ENCODE measurements around the gene PPIL1. TPM values are rescaled to one million over a fixed set of nuclear protein-coding genes. Genes with fewer than 3 reads are reported as not detected.

PPIL1 gene
- total RNA-seq, 2 experiments from 2014 or later, result 55.1 to 58.4 TPM

DNA sequence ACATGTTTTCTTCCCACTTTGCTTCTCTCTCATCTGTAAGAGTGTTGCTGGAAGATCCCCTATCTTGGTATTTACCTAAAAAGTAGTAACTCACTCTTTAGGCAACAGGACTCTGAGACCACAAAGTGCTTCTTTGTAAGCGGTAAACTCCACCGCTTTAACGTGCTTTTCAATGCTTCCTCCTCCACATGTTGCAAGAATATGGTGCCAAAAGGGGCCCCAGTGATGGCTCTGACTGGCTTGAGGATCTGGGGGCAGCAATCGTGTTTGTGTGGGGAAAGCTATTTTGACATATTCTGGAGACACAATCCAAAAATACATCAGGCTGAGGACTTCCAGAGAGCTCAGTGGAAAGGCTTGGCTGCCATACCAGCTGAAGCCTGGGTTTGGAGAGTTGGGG, 23.0 kb downstream of the PPIL1 start:
- Mint-ChIP-seq H3K4me1 (peaks cover 8% of the 10 kb centered on the region), H3K27me3 (peaks cover 8% of the 10 kb centered on the region), H3K36me3 (peaks cover 53% of the 10 kb centered on the region), H3K9me3 (peaks cover 5% of the 10 kb centered on the region), H3K27ac (no peak overlapping the region), H3K4me3 (no peak overlapping the region)
- DNase-seq, result no peak

DNA sequence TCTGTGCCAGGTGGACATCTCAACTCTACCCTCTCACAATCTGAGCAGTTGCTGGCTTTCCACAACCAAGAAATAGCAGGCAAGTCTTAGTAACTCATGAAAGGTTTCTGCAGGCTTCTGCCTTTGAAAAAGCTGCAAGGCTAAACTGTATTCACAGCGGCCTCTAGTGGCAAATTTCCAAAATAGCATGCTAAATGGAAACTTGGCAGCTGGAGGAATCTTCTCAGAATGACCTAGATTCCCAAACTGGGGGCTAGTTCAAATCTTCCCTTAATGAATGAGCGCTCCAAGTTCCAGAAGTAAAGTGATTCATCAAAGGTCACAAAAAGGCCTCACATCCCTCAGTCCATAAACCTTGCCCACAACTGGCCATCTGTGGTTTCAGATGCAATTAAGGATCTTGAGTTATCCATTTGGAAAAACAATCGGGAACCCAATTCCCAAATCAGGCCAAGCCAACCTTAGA, 23.4 kb downstream of the PPIL1 start:
- Mint-ChIP-seq H3K27me3 (peaks cover 8% of the 10 kb centered on the region), H3K4me3 (no peak overlapping the region), H3K9me3 (peaks cover 5% of the 10 kb centered on the region), H3K36me3 (peaks cover 49% of the 10 kb centered on the region), H3K27ac (no peak overlapping the region), H3K4me1 (peaks cover 8% of the 10 kb centered on the region)
- DNase-seq, result no peak

GRCh38 chr6:36850021-36850420, 24.6 kb downstream of the PPIL1 start:
- H3K27me3 Mint-ChIP-seq, result peaks cover 8% of the 10 kb centered on the region
- no peak overlapping the region for H3K27ac Mint-ChIP-seq

DNA sequence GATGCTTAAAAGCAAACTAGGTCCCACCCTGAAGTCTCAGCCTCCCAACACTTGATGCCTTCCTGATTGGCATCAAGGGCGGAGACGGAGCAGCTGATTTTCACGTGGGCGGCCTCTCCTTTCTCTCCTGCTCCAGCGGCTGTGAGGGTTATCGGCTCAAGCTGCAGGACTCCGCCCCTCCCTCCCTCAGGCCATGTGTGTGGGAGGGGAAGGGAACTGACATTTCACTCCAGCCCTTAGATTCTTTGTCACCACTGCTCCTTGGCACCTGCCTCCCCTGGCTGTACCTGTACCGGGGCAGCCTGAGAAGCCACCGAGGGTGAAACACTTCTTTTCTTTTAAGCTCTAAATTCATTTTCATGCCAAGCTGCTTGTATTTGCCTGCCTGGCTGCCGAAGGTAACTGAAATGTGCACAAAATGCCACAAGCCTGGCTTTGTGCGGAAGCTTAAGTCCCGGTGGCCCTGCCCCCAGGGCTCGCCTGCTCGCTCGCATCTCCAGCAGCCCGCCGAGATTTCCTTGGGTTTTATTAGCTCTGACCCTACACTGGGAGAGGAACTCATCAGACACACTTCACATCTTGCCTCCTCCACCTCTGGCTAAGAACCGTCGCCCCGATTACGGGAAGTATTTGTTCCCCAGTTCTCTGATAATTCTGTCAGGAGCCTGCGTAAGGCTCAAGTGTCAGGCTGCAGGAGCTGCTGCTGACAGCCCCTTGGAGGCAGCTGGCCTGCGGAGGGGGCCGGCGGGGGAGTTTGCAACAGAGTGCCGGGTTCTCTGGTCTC, 25.8 kb downstream of the PPIL1 start:
- peaks cover 8% of the 10 kb centered on the region for H3K27me3 Mint-ChIP-seq
- H3K4me3 Mint-ChIP-seq, result no peak overlapping the region
- H3K27ac Mint-ChIP-seq, result no peak overlapping the region
- DNase-seq, result no peak
- peaks cover 8% of the 10 kb centered on the region for H3K4me1 Mint-ChIP-seq
- peaks cover 40% of the 10 kb centered on the region for H3K36me3 Mint-ChIP-seq
- H3K9me3 Mint-ChIP-seq, result peaks cover 5% of the 10 kb centered on the region

More at GRCh38 chr6:36850021-36850420, 24.6 kb downstream of the PPIL1 start:
- peaks cover 46% of the 10 kb centered on the region for H3K36me3 Mint-ChIP-seq
- H3K4me1 Mint-ChIP-seq, result peaks cover 8% of the 10 kb centered on the region
- no peak overlapping the region for H3K4me3 Mint-ChIP-seq
- peaks cover 5% of the 10 kb centered on the region for H3K9me3 Mint-ChIP-seq
- DNase-seq, result no peak

GRCh38 chr6:36847991-36848390, 26.6 kb downstream of the PPIL1 start:
- DNase-seq, result no peak
- Mint-ChIP-seq H3K27me3 (peaks cover 8% of the 10 kb centered on the region), H3K27ac (no peak overlapping the region), H3K4me1 (peaks cover 8% of the 10 kb centered on the region), H3K9me3 (peaks cover 5% of the 10 kb centered on the region), H3K36me3 (peaks cover 33% of the 10 kb centered on the region), H3K4me3 (no peak overlapping the region)

- no peak overlapping the region for H3K27ac Mint-ChIP-seq
- peaks cover 8% of the 10 kb centered on the region for H3K27me3 Mint-ChIP-seq
- peaks cover 26% of the 10 kb centered on the region for H3K36me3 Mint-ChIP-seq
- H3K9me3 Mint-ChIP-seq, result peaks cover 5% of the 10 kb centered on the region
- no peak for DNase-seq
- H3K4me1 Mint-ChIP-seq, result peaks cover 8% of the 10 kb centered on the region
- no peak overlapping the region for H3K4me3 Mint-ChIP-seq
Measured at GRCh38 chr6:36847152-36847551, 27.5 kb downstream of the PPIL1 start.

- Mint-ChIP-seq H3K27me3 (peaks cover 15% of the 10 kb centered on the region), H3K4me3 (no peak overlapping the region), H3K36me3 (peaks cover 8% of the 10 kb centered on the region), H3K4me1 (peaks cover 12% of the 10 kb centered on the region), H3K27ac (no peak overlapping the region), H3K9me3 (peaks cover 1% of the 10 kb centered on the region)
- no peak for DNase-seq
Measured at GRCh38 chr6:36845233-36845632, 29.4 kb downstream of the PPIL1 start.

- Mint-ChIP-seq H3K36me3 (peaks cover 3% of the 10 kb centered on the region), H3K9me3 (no peaks in the 10 kb centered on the region), H3K27ac (no peak overlapping the region), H3K27me3 (peaks cover 11% of the 10 kb centered on the region), H3K4me1 (peaks cover 13% of the 10 kb centered on the region), H3K4me3 (no peak overlapping the region)
- DNase-seq, result no peak
Measured at GRCh38 chr6:36844232-36845170, 30.1 kb downstream of the PPIL1 start.

GRCh38 chr6:36843170-36843569, 31.4 kb downstream of the PPIL1 start:
- no peaks in the 10 kb centered on the region for H3K9me3 Mint-ChIP-seq
- H3K4me1 Mint-ChIP-seq, result peaks cover 12% of the 10 kb centered on the region
- H3K27me3 Mint-ChIP-seq, result peaks cover 21% of the 10 kb centered on the region
- DNase-seq, result no peak
- no peak overlapping the region for H3K4me3 Mint-ChIP-seq
- H3K27ac Mint-ChIP-seq, result no peak overlapping the region
- no peaks in the 10 kb centered on the region for H3K36me3 Mint-ChIP-seq

- Mint-ChIP-seq H3K27me3 (peaks cover 35% of the 10 kb centered on the region), H3K4me3 (no peak overlapping the region)
Measured at GRCh38 chr6:36841756-36842155, 32.8 kb downstream of the PPIL1 start.

DNA sequence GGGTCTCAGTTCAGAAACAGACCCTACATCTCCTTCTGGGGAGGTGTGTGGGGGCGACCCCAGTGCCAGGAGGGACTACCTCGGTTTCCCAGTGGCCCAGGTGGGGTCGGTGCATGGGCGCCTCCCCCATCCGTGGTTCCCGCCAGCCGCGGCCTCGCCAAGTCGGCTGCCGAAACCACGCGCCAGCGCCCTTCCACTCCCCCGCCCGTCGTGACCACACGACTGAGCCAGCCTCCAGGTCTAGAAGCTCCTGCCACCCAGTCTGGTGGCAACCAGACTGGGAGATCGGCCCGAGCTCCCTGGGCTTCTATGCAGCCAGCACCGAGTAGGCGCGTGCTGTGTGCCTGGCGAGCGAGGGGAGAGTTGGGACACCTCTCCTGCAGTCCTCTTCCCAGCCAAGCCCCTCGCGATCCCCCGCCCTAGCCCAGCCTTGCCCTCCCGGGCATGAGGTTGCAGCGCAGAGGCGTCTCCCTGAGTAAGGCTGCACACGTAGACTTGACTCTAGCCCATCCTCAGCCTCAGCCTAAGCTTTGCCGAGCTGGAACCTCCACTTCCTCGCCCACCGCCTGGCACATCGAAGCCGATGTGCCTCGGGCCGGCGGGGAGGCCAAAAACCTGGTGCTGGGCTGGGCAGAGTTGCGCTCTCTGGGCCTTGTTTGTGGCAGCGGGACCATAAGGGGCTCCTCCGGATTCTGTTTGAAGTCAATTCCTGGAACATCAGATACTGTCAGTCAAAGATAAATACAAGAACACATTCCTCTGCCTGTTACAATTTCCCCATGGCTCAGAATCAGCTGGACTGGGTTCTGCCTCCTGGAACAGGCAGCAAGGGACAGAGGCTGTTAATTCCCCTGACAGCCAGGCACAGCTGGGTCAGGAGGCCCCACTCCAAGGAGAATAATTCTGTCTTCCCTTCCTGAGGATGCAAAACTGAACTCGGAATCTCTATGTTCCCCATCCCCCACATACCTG, 33.9 kb downstream of the PPIL1 start:
- peak; percentile 28 for DNase-seq
- no peak overlapping the region for H3K27ac Mint-ChIP-seq

More at GRCh38 chr6:36841756-36842155, 32.8 kb downstream of the PPIL1 start:
- no peaks in the 10 kb centered on the region for H3K36me3 Mint-ChIP-seq
- no peak for DNase-seq
- H3K27ac Mint-ChIP-seq, result no peak overlapping the region
- H3K9me3 Mint-ChIP-seq, result no peaks in the 10 kb centered on the region
- peaks cover 12% of the 10 kb centered on the region for H3K4me1 Mint-ChIP-seq

DNA sequence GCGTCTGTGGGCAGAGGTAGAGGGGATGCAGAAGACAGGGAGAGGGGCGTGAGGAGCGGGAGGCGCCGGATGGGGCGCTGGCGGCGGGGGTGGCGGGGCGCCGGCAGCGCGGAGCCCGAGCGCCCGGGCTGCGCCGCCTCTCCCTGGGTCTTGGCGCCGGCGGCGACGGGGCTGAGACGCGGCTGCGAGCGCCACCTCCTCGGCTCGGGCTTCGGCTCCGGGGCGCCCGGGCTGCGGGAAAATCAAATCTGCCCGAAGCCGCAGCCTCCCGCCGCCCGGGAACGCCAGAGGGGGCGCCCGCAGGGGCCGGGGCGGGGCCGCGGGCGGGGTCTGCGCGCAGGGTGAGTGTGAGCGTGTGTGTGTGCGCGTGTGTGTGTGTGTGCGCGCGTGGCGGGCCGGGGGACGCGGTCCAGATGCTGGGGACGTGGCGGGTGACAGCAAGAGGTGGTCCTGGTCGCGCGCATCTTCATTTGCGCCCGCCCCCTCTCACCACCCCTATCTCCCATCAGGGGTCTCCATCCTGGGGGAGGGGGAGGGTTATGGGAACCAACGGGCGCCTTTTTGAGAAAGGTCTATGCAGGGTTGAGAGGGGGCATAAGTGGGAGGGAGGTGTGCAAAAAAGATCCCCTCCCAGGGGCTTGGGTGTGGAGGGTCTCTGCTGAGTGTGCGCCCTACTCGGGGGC, 34.7 kb downstream of the PPIL1 start:
- Mint-ChIP-seq H3K27me3 (peaks cover 38% of the 10 kb centered on the region), H3K27ac (no peak overlapping the region), H3K4me1 (peaks cover 12% of the 10 kb centered on the region), H3K36me3 (no peaks in the 10 kb centered on the region), H3K9me3 (no peaks in the 10 kb centered on the region), H3K4me3 (peak overlapping the region; percentile 69)
- DNase-seq, result peak; percentile 60

More for the DNA sequence above, 33.9 kb downstream of the PPIL1 start:
- peaks cover 12% of the 10 kb centered on the region for H3K4me1 Mint-ChIP-seq
- H3K27me3 Mint-ChIP-seq, result peaks cover 38% of the 10 kb centered on the region
- no peaks in the 10 kb centered on the region for H3K36me3 Mint-ChIP-seq
- H3K4me3 Mint-ChIP-seq, result peak overlapping the region; percentile 69
- no peaks in the 10 kb centered on the region for H3K9me3 Mint-ChIP-seq

DNA sequence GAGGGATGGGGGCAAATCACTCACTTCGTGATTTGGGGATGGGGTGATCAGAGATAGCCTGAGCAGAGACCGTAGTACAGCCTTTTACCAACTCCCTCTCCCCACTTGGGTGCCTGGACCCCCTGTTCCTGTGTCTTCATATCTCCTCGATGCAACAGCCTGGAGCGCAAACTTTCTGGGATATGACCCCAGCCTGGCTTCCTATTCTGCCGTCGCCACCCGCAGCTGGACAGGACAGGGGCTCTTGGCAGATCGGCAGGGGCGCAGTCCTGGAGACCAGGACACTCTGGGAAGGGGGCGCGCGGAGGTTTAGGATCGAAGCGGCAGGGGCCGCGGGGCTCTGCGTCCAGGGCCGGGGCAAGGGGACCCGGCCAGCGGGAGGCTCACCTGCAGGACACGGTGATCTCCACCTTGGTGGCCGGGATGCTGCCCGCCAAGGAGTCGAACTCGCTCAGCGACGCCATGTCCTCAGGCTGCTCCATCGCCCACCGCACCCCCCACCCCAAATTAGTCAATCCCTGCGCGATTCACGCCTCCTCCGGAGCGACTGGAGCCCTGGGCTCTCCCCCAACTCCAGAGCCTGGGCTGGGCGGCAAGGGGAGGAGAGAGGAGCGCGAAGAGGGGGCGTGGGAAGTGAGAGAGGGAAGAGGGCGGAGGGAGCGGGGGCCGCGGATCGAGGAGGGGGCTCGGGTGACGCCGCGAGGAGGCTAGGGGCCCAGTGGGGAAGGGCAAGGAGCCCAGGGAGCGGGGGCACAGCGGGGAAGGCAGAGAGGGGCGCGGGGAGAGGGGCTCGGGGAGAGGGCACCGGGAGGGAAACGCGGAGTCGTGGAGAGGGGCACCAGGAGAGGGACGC, 35.5 kb downstream of the PPIL1 start, which contains the start of gene CPNE5:
CPNE5 (minus strand) TSS at position 549 of the 853 bp plus-strand sequence; CDS start at position 482, 67 bp downstream.
- Mint-ChIP-seq H3K36me3 (no peaks in the 10 kb centered on the region), H3K4me1 (peaks cover 12% of the 10 kb centered on the region), H3K27ac (no peak within 1 kb of the TSS), H3K27me3 (peaks cover 38% of the 10 kb centered on the region), H3K4me3 (peak within 1 kb of the TSS; percentile 69), H3K9me3 (no peaks in the 10 kb centered on the region)
- DNase-seq, result peak; percentile 11
